GM12878 (cell line): ENCODE measurements around the gene UGGT1. TPM values are rescaled to one million over a fixed set of nuclear protein-coding genes. Genes with fewer than 3 reads are reported as not detected.

ENCODE experiments used
- ATAC-seq: fragments of 200-7000 bp; cut with Tn5 transposase; 3 replicates; pipeline ENCODE4 v1.9.1; 2020; ENCODE audit warnings: mild to moderate bottlenecking, moderate library complexity
- BruUV-seq: library from RNA; stranded (reverse); fragments of 400-500 nt; replicated peaks from 2 replicates; lab custom pipeline; 2021; lab: Mats Ljungman, UMichigan
- CTCF ChIA-PET: fragments of 300-600 bp; sonication (Branson Sonifier 250); formaldehyde crosslinking; extraction: SDS; loops from one replicate; lab custom pipeline; 2021; ENCODE audit warnings: inconsistent platforms; lab: Yijun Ruan, JAX
- POLR2A ChIA-PET: fragments of 350-600 bp; formaldehyde crosslinking; extraction: SDS; loops from one replicate; lab custom pipeline; 2021; ENCODE audit warnings: inconsistent platforms; lab: Charles Lee
- RAD21 ChIA-PET: fragments of 300-600 bp; sonication (Branson Sonifier 250); formaldehyde crosslinking; loops from one replicate; lab custom pipeline; 2023; ENCODE audit warnings: antibody characterized with exemption; ENCODE audit not compliant: unreplicated experiment; lab: Charles Lee
- SMC1A ChIA-PET: fragments of 300-600 bp; sonication (Branson Sonifier 250); formaldehyde crosslinking; loops from one replicate; lab custom pipeline; 2023; ENCODE audit not compliant: unreplicated experiment, uncharacterized antibody; lab: Charles Lee
- DNase-seq: peaks from one replicate; pipeline ENCODE4 v3.0.0-alpha.2; 2011; ENCODE audit warnings: low read depth, low spot score
- FAIRE-seq: peaks from 3 replicates; lab custom pipeline; 2011; peaks lifted over from hg19 to GRCh38; lab: Jason Lieb, UNC
- H2AFZ ChIP-seq: 2 replicates; pipeline ENCODE4 v1.6.0; 2011; ENCODE audit warnings: low read depth, low read length, control low read depth; ENCODE audit not compliant: control insufficient read depth
- H3K27ac ChIP-seq: 2 replicates; pipeline ENCODE4 v1.5.1; 2011; ENCODE audit warnings: control low read depth; ENCODE audit not compliant: control insufficient read depth, insufficient read depth
- H3K27me3 ChIP-seq, 2 experiments: replicated peaks in 1 of 2; 2 replicates each; pipeline versions ENCODE4 v1.6.0 to v1.6.1; 2011; ENCODE audit warnings: low read length in 1 of 2; ENCODE audit not compliant: control insufficient read depth in 2 of 2, insufficient read depth in 2 of 2
- H3K36me3 ChIP-seq, 2 experiments: 2 replicates each; pipeline ENCODE4 v1.5.1; 2011; ENCODE audit warnings: low read length in 1 of 2; ENCODE audit not compliant: control insufficient read depth in 2 of 2, insufficient read depth in 2 of 2
- H3K4me1 ChIP-seq: 2 replicates; pipeline ENCODE4 v1.6.1; 2011; ENCODE audit warnings: mild to moderate bottlenecking, low read length, moderate library complexity, mixed read lengths; ENCODE audit not compliant: control insufficient read depth, insufficient read depth
- H3K4me2 ChIP-seq: 2 replicates; pipeline ENCODE4 v1.6.0; 2011; ENCODE audit warnings: control low read depth; ENCODE audit not compliant: control insufficient read depth, insufficient read depth
- H3K4me3 ChIP-seq: fragments of 200-600 bp; sonication (generic); 2 replicates; pipeline ENCODE4 v1.5.1; 2016
- H3K79me2 ChIP-seq: 2 replicates; pipeline ENCODE4 v1.6.0; 2011; ENCODE audit warnings: low read length; ENCODE audit not compliant: control insufficient read depth, insufficient read depth
- H3K9ac ChIP-seq: 2 replicates; pipeline ENCODE4 v1.8.0; 2011; ENCODE audit warnings: low read length, control low read depth, mixed read lengths; ENCODE audit not compliant: control insufficient read depth, insufficient read depth
- H3K9me3 ChIP-seq: replicated peaks from 3 replicates; pipeline ENCODE4 v1.5.1; 2011; ENCODE audit warnings: mild to moderate bottlenecking, low read length; ENCODE audit not compliant: control insufficient read depth, insufficient read depth
- H4K20me1 ChIP-seq: 2 replicates; pipeline ENCODE4 v1.6.0; 2011; ENCODE audit not compliant: control insufficient read depth, insufficient read depth
- ESRRA ChIP-seq: IDR thresholded peaks from 2 replicates; pipeline ENCODE4 v1.6.1; 2012; ENCODE audit warnings: mild to moderate bottlenecking, low read length, improper control_type of control experiment
- HCFC1 ChIP-seq: fragments of 150-350 bp; IDR thresholded peaks from 2 replicates; pipeline ENCODE4 v1.6.1; 2014; ENCODE audit warnings: low read length
- JUND ChIP-seq: IDR thresholded peaks from 2 replicates; pipeline ENCODE4 v1.6.1; 2012; ENCODE audit warnings: low read depth, mild to moderate bottlenecking, low read length, improper control_type of control experiment, moderate library complexity
- RAD21 ChIP-seq: IDR thresholded peaks from 2 replicates; pipeline ENCODE4 v1.6.1; 2011; ENCODE audit warnings: mild to moderate bottlenecking, low read depth, low read length, moderate library complexity; ENCODE audit not compliant: insufficient read depth
- SMAD5 ChIP-seq: IDR thresholded peaks from 2 replicates; pipeline ENCODE4 v1.6.1; 2016; ENCODE audit warnings: antibody characterized with exemption, low read depth
- SREBF2 ChIP-seq: IDR thresholded peaks from 2 replicates; pipeline ENCODE4 v1.6.1; 2012; ENCODE audit warnings: mild to moderate bottlenecking, low read length
- WRNIP1 ChIP-seq: IDR thresholded peaks from 2 replicates; pipeline ENCODE4 v1.6.1; 2011; ENCODE audit warnings: low read depth, low read length, improper control_type of control experiment, borderline replicate concordance
- WGBS: methylation state at CpG from one replicate; pipeline ENCODE4 v1.1.6; 2016; ENCODE audit warnings: low lambda C conversion rate; ENCODE audit not compliant: insufficient replicate concordance, insufficient coverage; ENCODE audit errors: missing lambda C conversion rate; 5-methylcytosine and 5-hydroxymethylcytosine counted together
- in situ Hi-C: fragments of 300-500 bp; cut with MboI; formaldehyde crosslinking; loops from 9 replicates; pipeline ENCODE4 v1.14.3; 2018; ENCODE audit warnings: mixed read lengths
- intact Hi-C: fragments of 100-400 bp; cut with micrococcal nuclease; formaldehyde crosslinking; loops from one replicate; pipeline ENCODE4 v1.14.2; 2022; ENCODE audit not compliant: unreplicated experiment
- polyA plus RNA-seq, 11 experiments: library from polyadenylated mRNA; depleted of rRNA in 4 of 11; unstranded in 6 of 11; stranded (reverse) in 5 of 11; fragments of >200 nt; fragmentation: Nextera tagmentation in 4 of 11; fragmentation: Illumina TruSeq in 1 of 11; extraction: Ambion mirVana in 4 of 11; extraction: Trizol in 1 of 11; gene quantifications; 1 replicate in 1 of 11; 2 replicates in 10 of 11; pipeline versions ENCODE4 v1.2.1 to v1.2.3, GENCODE V29; 2011 to 2016; ENCODE audit warnings: inconsistent platforms in 2 of 11, missing spikeins in 2 of 11, low read depth in 1 of 11
- total RNA-seq, 4 experiments: library from RNA; depleted of rRNA in 3 of 4; stranded (reverse); fragments of >200 nt in 3 of 4; fragmentation: Illumina TruSeq in 1 of 4; extraction: Trizol in 1 of 4; gene quantifications; 2 replicates each; pipeline versions ENCODE4 v1.2.1 to v1.2.3, GENCODE V29; 2013 to 2021
- TF ChIP-seq, protein P1 (sequence below): fragments of 450-650 bp; conservative IDR thresholded peaks from 2 replicates; pipeline ENCODE4 v1.6.1; 2017; ENCODE audit warnings: mild to moderate bottlenecking, moderate library complexity
- TF ChIP-seq, protein P2 (sequence below): fragments of 150-350 bp; IDR thresholded peaks from 2 replicates; pipeline ENCODE4 v1.6.1; 2016; ENCODE audit warnings: low read depth, low read length

The UGGT1 gene
- total and polyA plus RNA-seq, 10 of the 15 experiments (the other 5 are each of a cell fraction or from before 2014, with no cell fraction given), result 4.1 to 49.8 (median 28.5) TPM

DNA sequence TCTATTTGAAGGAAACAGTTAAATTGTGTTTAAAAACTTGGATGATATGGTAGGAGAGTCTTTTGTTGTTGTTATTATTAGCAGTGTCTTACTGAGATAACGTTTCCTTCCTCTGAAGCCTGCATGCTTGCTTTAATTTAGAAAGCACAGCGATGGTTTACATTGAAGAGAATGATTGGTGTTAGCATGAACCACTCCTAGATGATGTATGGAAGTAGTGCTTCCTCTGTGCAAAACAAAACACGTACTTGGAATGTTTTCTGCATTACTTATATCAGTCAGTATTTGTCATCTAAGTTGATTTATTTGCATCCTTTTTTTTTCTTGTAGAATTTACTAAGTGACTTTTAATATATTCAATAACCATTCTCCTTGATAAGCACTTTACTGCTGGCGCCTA, 89.0 kb downstream of the UGGT1 start:
- ATAC-seq, result no peak
- intact Hi-C loops (no loop called here), in situ Hi-C loops (no loop called here)
- H4K20me1 ChIP-seq, result no peaks in the 10 kb centered on the region
- no peaks in the 10 kb centered on the region for H3K27me3 ChIP-seq
- H3K27ac ChIP-seq, result no peak overlapping the region
- H3K9ac ChIP-seq, result no peak overlapping the region
- no peaks in the 10 kb centered on the region for H3K9me3 ChIP-seq
- FAIRE-seq, result no peak
- SMC1A ChIA-PET, result no interaction called here
- BruUV-seq, result no TSS peak
- H2AFZ ChIP-seq, result no peak overlapping the region
- CTCF ChIA-PET, result interaction anchor here (2.0 kb wide), 1 partner anchor 10 kb away, joined by 5 read pairs; no protein-coding TSS in a partner anchor
- POLR2A ChIA-PET, result no interaction called here
- no peak overlapping the region for H3K4me2 ChIP-seq
- H3K79me2 ChIP-seq, result no peaks in the 10 kb centered on the region
- DNase-seq, result no peak
- no peak for TF ChIP-seq WRNIP1
- TF ChIP-seq ESRRA, result no peak
- no peak for TF ChIP-seq JUND
- TF ChIP-seq RAD21, result no peak
- TF ChIP-seq SMAD5, result no peak
- TF ChIP-seq, protein P1, sequence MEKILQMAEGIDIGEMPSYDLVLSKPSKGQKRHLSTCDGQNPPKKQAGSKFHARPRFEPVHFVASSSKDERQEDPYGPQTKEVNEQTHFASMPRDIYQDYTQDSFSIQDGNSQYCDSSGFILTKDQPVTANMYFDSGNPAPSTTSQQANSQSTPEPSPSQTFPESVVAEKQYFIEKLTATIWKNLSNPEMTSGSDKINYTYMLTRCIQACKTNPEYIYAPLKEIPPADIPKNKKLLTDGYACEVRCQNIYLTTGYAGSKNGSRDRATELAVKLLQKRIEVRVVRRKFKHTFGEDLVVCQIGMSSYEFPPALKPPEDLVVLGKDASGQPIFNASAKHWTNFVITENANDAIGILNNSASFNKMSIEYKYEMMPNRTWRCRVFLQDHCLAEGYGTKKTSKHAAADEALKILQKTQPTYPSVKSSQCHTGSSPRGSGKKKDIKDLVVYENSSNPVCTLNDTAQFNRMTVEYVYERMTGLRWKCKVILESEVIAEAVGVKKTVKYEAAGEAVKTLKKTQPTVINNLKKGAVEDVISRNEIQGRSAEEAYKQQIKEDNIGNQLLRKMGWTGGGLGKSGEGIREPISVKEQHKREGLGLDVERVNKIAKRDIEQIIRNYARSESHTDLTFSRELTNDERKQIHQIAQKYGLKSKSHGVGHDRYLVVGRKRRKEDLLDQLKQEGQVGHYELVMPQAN, result no peak
- TF ChIP-seq, protein P2, sequence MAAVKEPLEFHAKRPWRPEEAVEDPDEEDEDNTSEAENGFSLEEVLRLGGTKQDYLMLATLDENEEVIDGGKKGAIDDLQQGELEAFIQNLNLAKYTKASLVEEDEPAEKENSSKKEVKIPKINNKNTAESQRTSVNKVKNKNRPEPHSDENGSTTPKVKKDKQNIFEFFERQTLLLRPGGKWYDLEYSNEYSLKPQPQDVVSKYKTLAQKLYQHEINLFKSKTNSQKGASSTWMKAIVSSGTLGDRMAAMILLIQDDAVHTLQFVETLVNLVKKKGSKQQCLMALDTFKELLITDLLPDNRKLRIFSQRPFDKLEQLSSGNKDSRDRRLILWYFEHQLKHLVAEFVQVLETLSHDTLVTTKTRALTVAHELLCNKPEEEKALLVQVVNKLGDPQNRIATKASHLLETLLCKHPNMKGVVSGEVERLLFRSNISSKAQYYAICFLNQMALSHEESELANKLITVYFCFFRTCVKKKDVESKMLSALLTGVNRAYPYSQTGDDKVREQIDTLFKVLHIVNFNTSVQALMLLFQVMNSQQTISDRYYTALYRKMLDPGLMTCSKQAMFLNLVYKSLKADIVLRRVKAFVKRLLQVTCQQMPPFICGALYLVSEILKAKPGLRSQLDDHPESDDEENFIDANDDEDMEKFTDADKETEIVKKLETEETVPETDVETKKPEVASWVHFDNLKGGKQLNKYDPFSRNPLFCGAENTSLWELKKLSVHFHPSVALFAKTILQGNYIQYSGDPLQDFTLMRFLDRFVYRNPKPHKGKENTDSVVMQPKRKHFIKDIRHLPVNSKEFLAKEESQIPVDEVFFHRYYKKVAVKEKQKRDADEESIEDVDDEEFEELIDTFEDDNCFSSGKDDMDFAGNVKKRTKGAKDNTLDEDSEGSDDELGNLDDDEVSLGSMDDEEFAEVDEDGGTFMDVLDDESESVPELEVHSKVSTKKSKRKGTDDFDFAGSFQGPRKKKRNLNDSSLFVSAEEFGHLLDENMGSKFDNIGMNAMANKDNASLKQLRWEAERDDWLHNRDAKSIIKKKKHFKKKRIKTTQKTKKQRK, result no peak
- TF ChIP-seq SREBF2, result no peak
- TF ChIP-seq HCFC1, result no peak
- RAD21 ChIA-PET, result no interaction called here
- H3K4me1 ChIP-seq, result no peaks in the 10 kb centered on the region
- peaks cover 6 to 55% of the 10 kb centered on the region in 2 experiments for H3K36me3 ChIP-seq
- WGBS, result 86% methylated on average over 4 of the region's 4 CpGs
- H3K4me3 ChIP-seq, result no peak overlapping the region
